WTC11 (cell line): ENCODE measurements around the gene ATP11A. TPM values are rescaled to one million over a fixed set of nuclear protein-coding genes. Genes with fewer than 3 reads are reported as not detected.

Experiments used
- ATAC-seq: fragments of 200-7000 bp; cut with Tn5 transposase; 2 replicates; pipeline ENCODE4 v1.10.0; 2021; ENCODE audit warnings: mild to moderate bottlenecking, moderate library complexity
- CTCF ChIA-PET: fragments of 300-600 bp; sonication (Branson Sonifier 250); formaldehyde crosslinking; loops from one replicate; lab custom pipeline; 2021; ENCODE audit warnings: antibody characterized with exemption; lab: Charles Lee
- POLR2A ChIA-PET: fragments of 350-600 bp; sonication (Branson Sonifier 250); formaldehyde crosslinking; loops from one replicate; lab custom pipeline; 2021; ENCODE audit warnings: antibody characterized with exemption; lab: Charles Lee
- DNase-seq: peaks from one replicate; pipeline ENCODE4 v3.0.0; 2021; ENCODE audit warnings: low spot score
- H3K27ac Mint-ChIP-seq: 2 replicates; pipeline ENCODE4 v1.8.0; 2021; ENCODE audit warnings: mixed read lengths
- H3K27me3 Mint-ChIP-seq: 2 replicates; pipeline ENCODE4 v1.8.0; 2021; ENCODE audit warnings: low read depth, mild to moderate bottlenecking, moderate library complexity, mixed read lengths
- H3K36me3 Mint-ChIP-seq: 2 replicates; pipeline ENCODE4 v1.8.0; 2021; ENCODE audit warnings: mixed read lengths
- H3K4me1 Mint-ChIP-seq: 2 replicates; pipeline ENCODE4 v1.8.0; 2022; ENCODE audit warnings: mixed read lengths
- H3K4me3 Mint-ChIP-seq: 2 replicates; pipeline ENCODE4 v1.8.0; 2021; ENCODE audit warnings: mild to moderate bottlenecking, moderate library complexity, mixed read lengths
- H3K9me3 Mint-ChIP-seq: 2 replicates; pipeline ENCODE4 v1.8.0; 2021; ENCODE audit warnings: mixed read lengths
- E2F5 ChIP-seq: sonication (generic); formaldehyde crosslinking; IDR thresholded peaks from 2 replicates; pipeline ENCODE4 v1.8.1; 2022; ENCODE audit warnings: mild to moderate bottlenecking, moderate library complexity, missing genetic modification reagents
- ESRRA ChIP-seq: sonication (generic); formaldehyde crosslinking; IDR thresholded peaks from 2 replicates; pipeline ENCODE4 v1.8.1; 2022; ENCODE audit warnings: mild to moderate bottlenecking, missing genetic modification reagents, borderline replicate concordance
- FOXK1 ChIP-seq: sonication (generic); formaldehyde crosslinking; IDR thresholded peaks from 2 replicates; pipeline ENCODE4 v1.8.0; 2022; ENCODE audit warnings: mild to moderate bottlenecking, moderate library complexity, missing genetic modification reagents
- NFATC4 ChIP-seq: fragments of 250-450 bp; sonication (Bioruptor Pico); IDR thresholded peaks from 2 replicates; pipeline ENCODE4 v1.9.0; 2021; ENCODE audit warnings: mild to moderate bottlenecking
- NFE2L1 ChIP-seq: sonication (generic); formaldehyde crosslinking; IDR thresholded peaks from 2 replicates; pipeline ENCODE4 v1.8.1; 2023; ENCODE audit warnings: missing genetic modification reagents
- RORB ChIP-seq: fragments of 250-450 bp; sonication (Bioruptor Pico); IDR thresholded peaks from 2 replicates; pipeline ENCODE4 v1.9.0; 2021; ENCODE audit warnings: mild to moderate bottlenecking
- SMAD3 ChIP-seq: sonication (generic); formaldehyde crosslinking; IDR thresholded peaks from 2 replicates; pipeline ENCODE4 v1.8.0; 2022; ENCODE audit warnings: missing genetic modification reagents, mild to moderate bottlenecking, borderline replicate concordance
- SMAD4 ChIP-seq: sonication (generic); formaldehyde crosslinking; IDR thresholded peaks from 2 replicates; pipeline ENCODE4 v1.8.0; 2022; ENCODE audit warnings: mild to moderate bottlenecking, missing genetic modification reagents
- USF2 ChIP-seq: sonication (generic); formaldehyde crosslinking; IDR thresholded peaks from 2 replicates; pipeline ENCODE4 v1.8.1; 2023; ENCODE audit warnings: mild to moderate bottlenecking, missing genetic modification reagents, moderate library complexity
- ZMAT4 ChIP-seq: fragments of 250-450 bp; sonication (Bioruptor Pico); IDR thresholded peaks from 2 replicates; pipeline ENCODE4 v1.9.0; 2021; ENCODE audit warnings: mild to moderate bottlenecking
- ZNF121 ChIP-seq: sonication (generic); formaldehyde crosslinking; IDR thresholded peaks from 2 replicates; pipeline ENCODE4 v1.8.0; 2023; ENCODE audit warnings: missing genetic modification reagents
- ZNF219 ChIP-seq: sonication (generic); formaldehyde crosslinking; IDR thresholded peaks from 2 replicates; pipeline ENCODE4 v1.8.0; 2023; ENCODE audit warnings: missing genetic modification reagents, mild to moderate bottlenecking, borderline replicate concordance
- ZNF263 ChIP-seq: sonication (generic); formaldehyde crosslinking; IDR thresholded peaks from 2 replicates; pipeline ENCODE4 v1.8.1; 2022; ENCODE audit warnings: low read depth, mild to moderate bottlenecking, moderate library complexity, missing genetic modification reagents
- total RNA-seq: library from RNA; stranded (reverse); gene quantifications from 3 replicates; pipeline ENCODE4 v1.2.3, GENCODE V29; 2021
- TF ChIP-seq, protein P1 (sequence below): fragments of 250-450 bp; sonication (Bioruptor Pico); IDR thresholded peaks from 2 replicates; pipeline ENCODE4 v1.8.0; 2021; ENCODE audit warnings: mild to moderate bottlenecking
- TF ChIP-seq, protein P2 (sequence below): sonication (generic); formaldehyde crosslinking; IDR thresholded peaks from 2 replicates; pipeline ENCODE4 v1.8.0; 2023; ENCODE audit warnings: missing genetic modification reagents, mild to moderate bottlenecking, borderline replicate concordance

Gene ATP11A
- total RNA-seq, 1 experiment from 2014 or later = 100 TPM

- CTCF ChIA-PET = interaction anchor here (1.5 kb wide), 1 partner anchor 227 kb away, joined by 3 read pairs; no protein-coding TSS in a partner anchor
- H3K27ac Mint-ChIP-seq = no peak overlapping the region
- no peak overlapping the region for H3K4me3 Mint-ChIP-seq
These were observed 178.5 kb downstream of the ATP11A start for GRCh38 chr13:112868308-112868707.

GRCh38 chr13:112869202-112870050 is 179.6 kb downstream of the ATP11A start:
- no peak for ATAC-seq
- Mint-ChIP-seq H3K9me3 (peaks cover 6% of the 10 kb centered on the region; the same call in 1 of the 2 replicates), H3K4me3 (no peak overlapping the region), H3K27ac (no peak overlapping the region), H3K4me1 (peaks cover 5% of the 10 kb centered on the region; the same call in 1 of the 2 replicates), H3K27me3 (no peaks in the 10 kb centered on the region), H3K36me3 (peaks cover 58% of the 10 kb centered on the region)
- ChIA-PET POLR2A (no interaction called here), CTCF (interaction anchor here (1.5 kb wide), 1 partner anchor 228 kb away, joined by 3 read pairs; no protein-coding TSS in a partner anchor)
- TF ChIP-seq USF2 (CRISPR knock-in tag) (no peak), ESRRA (no peak), NFE2L1 (CRISPR knock-in tag) (no peak)
- DNase-seq = no peak

More at GRCh38 chr13:112868308-112868707, 178.5 kb downstream of the ATP11A start:
- Mint-ChIP-seq H3K36me3 (peaks cover 52% of the 10 kb centered on the region), H3K9me3 (peaks cover 6% of the 10 kb centered on the region; the same call in 1 of the 2 replicates), H3K4me1 (peaks cover under 1% of the 10 kb centered on the region; the same call in 1 of the 2 replicates), H3K27me3 (no peaks in the 10 kb centered on the region)
- POLR2A ChIA-PET = no interaction called here
- no peak for ATAC-seq
- DNase-seq = no peak
- TF ChIP-seq ZNF219 (CRISPR knock-in tag) = no peak
- no peak for TF ChIP-seq SMAD3 (CRISPR knock-in tag)
- no peak for TF ChIP-seq ZMAT4 (CRISPR knock-in tag)
- TF ChIP-seq E2F5 (CRISPR knock-in tag) = no peak
- TF ChIP-seq NFATC4 (CRISPR knock-in tag) = no peak
- no peak for TF ChIP-seq SMAD4
- TF ChIP-seq ESRRA = no peak
- TF ChIP-seq, protein P1, sequence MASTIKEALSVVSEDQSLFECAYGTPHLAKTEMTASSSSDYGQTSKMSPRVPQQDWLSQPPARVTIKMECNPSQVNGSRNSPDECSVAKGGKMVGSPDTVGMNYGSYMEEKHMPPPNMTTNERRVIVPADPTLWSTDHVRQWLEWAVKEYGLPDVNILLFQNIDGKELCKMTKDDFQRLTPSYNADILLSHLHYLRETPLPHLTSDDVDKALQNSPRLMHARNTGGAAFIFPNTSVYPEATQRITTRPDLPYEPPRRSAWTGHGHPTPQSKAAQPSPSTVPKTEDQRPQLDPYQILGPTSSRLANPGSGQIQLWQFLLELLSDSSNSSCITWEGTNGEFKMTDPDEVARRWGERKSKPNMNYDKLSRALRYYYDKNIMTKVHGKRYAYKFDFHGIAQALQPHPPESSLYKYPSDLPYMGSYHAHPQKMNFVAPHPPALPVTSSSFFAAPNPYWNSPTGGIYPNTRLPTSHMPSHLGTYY = no peak
- no peak for TF ChIP-seq ZNF121
- TF ChIP-seq, protein P2, sequence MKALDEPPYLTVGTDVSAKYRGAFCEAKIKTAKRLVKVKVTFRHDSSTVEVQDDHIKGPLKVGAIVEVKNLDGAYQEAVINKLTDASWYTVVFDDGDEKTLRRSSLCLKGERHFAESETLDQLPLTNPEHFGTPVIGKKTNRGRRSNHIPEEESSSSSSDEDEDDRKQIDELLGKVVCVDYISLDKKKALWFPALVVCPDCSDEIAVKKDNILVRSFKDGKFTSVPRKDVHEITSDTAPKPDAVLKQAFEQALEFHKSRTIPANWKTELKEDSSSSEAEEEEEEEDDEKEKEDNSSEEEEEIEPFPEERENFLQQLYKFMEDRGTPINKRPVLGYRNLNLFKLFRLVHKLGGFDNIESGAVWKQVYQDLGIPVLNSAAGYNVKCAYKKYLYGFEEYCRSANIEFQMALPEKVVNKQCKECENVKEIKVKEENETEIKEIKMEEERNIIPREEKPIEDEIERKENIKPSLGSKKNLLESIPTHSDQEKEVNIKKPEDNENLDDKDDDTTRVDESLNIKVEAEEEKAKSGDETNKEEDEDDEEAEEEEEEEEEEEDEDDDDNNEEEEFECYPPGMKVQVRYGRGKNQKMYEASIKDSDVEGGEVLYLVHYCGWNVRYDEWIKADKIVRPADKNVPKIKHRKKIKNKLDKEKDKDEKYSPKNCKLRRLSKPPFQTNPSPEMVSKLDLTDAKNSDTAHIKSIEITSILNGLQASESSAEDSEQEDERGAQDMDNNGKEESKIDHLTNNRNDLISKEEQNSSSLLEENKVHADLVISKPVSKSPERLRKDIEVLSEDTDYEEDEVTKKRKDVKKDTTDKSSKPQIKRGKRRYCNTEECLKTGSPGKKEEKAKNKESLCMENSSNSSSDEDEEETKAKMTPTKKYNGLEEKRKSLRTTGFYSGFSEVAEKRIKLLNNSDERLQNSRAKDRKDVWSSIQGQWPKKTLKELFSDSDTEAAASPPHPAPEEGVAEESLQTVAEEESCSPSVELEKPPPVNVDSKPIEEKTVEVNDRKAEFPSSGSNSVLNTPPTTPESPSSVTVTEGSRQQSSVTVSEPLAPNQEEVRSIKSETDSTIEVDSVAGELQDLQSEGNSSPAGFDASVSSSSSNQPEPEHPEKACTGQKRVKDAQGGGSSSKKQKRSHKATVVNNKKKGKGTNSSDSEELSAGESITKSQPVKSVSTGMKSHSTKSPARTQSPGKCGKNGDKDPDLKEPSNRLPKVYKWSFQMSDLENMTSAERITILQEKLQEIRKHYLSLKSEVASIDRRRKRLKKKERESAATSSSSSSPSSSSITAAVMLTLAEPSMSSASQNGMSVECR (CRISPR knock-in tag) = no peak
- TF ChIP-seq RORB (CRISPR knock-in tag) = no peak
- TF ChIP-seq ZNF263 (CRISPR knock-in tag) = no peak
- no peak for TF ChIP-seq FOXK1 (CRISPR knock-in tag)
